KMS-11 (cell line): ENCODE results near the gene PHACTR1.

ENCODE experiments used
- H2AFZ ChIP-seq: fragments of 200-600 bp; sonication (generic); 2 replicates; pipeline ENCODE4 v1.6.1; 2016; ENCODE audit warnings: antibody characterized with exemption, mixed run types, low read depth
- H3K27ac ChIP-seq: fragments of 200-600 bp; sonication (generic); 2 replicates; pipeline ENCODE4 v1.6.1; 2016; ENCODE audit warnings: mild to moderate bottlenecking, mixed run types
- H3K27me3 ChIP-seq: fragments of 200-600 bp; sonication (generic); 2 replicates; pipeline ENCODE4 v1.6.1; 2017; ENCODE audit warnings: mild to moderate bottlenecking, low read depth, mixed run types, moderate library complexity; ENCODE audit not compliant: insufficient read depth
- H3K36me3 ChIP-seq: fragments of 200-600 bp; sonication (generic); 2 replicates; pipeline ENCODE4 v1.6.1; 2017; ENCODE audit warnings: mild to moderate bottlenecking, mixed run types; ENCODE audit not compliant: insufficient read depth
- H3K4me1 ChIP-seq: fragments of 200-600 bp; sonication (generic); 2 replicates; pipeline ENCODE4 v1.6.1; 2016; ENCODE audit warnings: mild to moderate bottlenecking, low read depth, mixed run types; ENCODE audit not compliant: poor library complexity, severe bottlenecking
- H3K4me2 ChIP-seq: fragments of 200-600 bp; sonication (generic); 2 replicates; pipeline ENCODE4 v1.7.0; 2016; ENCODE audit warnings: mild to moderate bottlenecking, mixed run types
- H3K4me3 ChIP-seq: fragments of 200-600 bp; sonication (generic); IDR thresholded peaks from 2 replicates; pipeline ENCODE4 v1.6.1; 2017; ENCODE audit warnings: low read depth, low read length, mixed read lengths; ENCODE audit not compliant: insufficient read depth
- H3K79me2 ChIP-seq: fragments of 200-600 bp; sonication (generic); 2 replicates; pipeline ENCODE4 v1.6.1; 2016; ENCODE audit warnings: low read depth, mixed run types; ENCODE audit not compliant: insufficient read depth
- H3K9ac ChIP-seq: fragments of 200-600 bp; sonication (generic); 2 replicates; pipeline ENCODE4 v1.6.1; 2016; ENCODE audit warnings: mild to moderate bottlenecking, mixed run types
- H4K20me1 ChIP-seq: fragments of 200-600 bp; sonication (generic); 2 replicates; pipeline ENCODE4 v1.6.1; 2016; ENCODE audit warnings: mild to moderate bottlenecking, mixed run types; ENCODE audit not compliant: insufficient read depth
- CTCF ChIP-seq: fragments of 200-600 bp; sonication (generic); conservative IDR thresholded peaks from 2 replicates; pipeline ENCODE4 v1.6.1; 2017; ENCODE audit warnings: low read depth, mild to moderate bottlenecking, antibody characterized with exemption, low read length, moderate library complexity, mixed read lengths

Gene PHACTR1

DNA sequence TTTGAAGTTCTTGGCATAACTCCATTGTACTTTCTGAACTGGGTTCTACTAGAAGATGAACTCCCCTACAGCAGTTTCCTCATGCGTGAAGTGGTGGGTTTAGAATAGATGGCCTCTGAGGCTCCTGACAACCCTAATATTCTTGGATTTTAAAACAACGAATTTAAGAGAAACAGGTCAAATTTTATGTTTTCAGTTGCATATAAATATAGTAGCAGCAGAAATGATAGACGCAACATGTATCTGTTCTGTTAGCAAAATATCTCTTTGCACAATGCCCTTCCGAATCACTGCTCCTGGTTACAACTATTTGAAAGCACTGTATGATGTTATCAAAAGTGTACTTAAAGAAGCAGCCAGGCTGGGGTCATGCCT, 364.6 kb downstream of the PHACTR1 start:
- Histone ChIP-seq H3K4me1 (no peaks in the 10 kb centered on the region), H4K20me1 (no peaks in the 10 kb centered on the region), H3K36me3 (no peaks in the 10 kb centered on the region), H3K4me2 (no peak overlapping the region), H3K4me3 (no peak overlapping the region), H2AFZ (no peak overlapping the region), H3K27ac (no peak overlapping the region), H3K27me3 (no peaks in the 10 kb centered on the region; the same call in 1 of the 2 replicates), H3K79me2 (no peaks in the 10 kb centered on the region), H3K9ac (no peak overlapping the region)
- TF ChIP-seq CTCF, result no peak

- Histone ChIP-seq H2AFZ (no peak overlapping the region), H3K79me2 (no peaks in the 10 kb centered on the region), H4K20me1 (no peaks in the 10 kb centered on the region), H3K27me3 (no peaks in the 10 kb centered on the region; the same call in 1 of the 2 replicates), H3K4me2 (no peak overlapping the region), H3K9ac (no peak overlapping the region), H3K27ac (no peak overlapping the region), H3K4me1 (no peaks in the 10 kb centered on the region), H3K4me3 (no peak overlapping the region), H3K36me3 (no peaks in the 10 kb centered on the region)
- no peak for TF ChIP-seq CTCF
These were observed 372.9 kb downstream of the PHACTR1 start for GRCh38 chr6:13089296-13089994.

DNA sequence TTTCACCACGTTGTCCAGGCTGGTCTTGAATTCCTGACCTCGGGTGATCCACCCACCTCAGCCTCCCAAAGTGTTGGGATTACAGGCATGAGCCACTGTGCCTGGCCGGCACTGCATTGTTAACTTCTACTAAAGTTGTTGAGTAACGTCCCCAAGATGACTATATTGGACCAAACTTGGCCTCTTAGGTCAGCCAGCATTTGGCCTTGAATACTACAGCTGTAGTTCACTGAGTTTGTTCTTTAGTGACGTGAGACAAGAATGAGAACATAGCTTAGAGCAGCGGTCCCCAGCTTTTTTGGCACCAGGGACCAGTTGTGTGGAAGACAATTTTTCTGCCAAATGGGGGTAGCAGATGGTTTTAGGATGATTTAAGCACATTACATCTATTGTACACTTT, 374.6 kb downstream of the PHACTR1 start:
- Histone ChIP-seq H3K36me3 (no peaks in the 10 kb centered on the region), H2AFZ (no peak overlapping the region), H3K79me2 (no peaks in the 10 kb centered on the region), H3K27me3 (no peaks in the 10 kb centered on the region), H3K9ac (no peak overlapping the region), H3K4me2 (no peak overlapping the region), H3K27ac (no peak overlapping the region), H4K20me1 (no peaks in the 10 kb centered on the region), H3K4me1 (no peaks in the 10 kb centered on the region), H3K4me3 (no peak overlapping the region)
- no peak for TF ChIP-seq CTCF

GRCh38 chr6:13094781-13095425, 378.3 kb downstream of the PHACTR1 start:
- Histone ChIP-seq H3K9ac (no peak overlapping the region), H3K36me3 (no peaks in the 10 kb centered on the region), H3K79me2 (no peaks in the 10 kb centered on the region), H4K20me1 (no peaks in the 10 kb centered on the region), H3K4me3 (no peak overlapping the region), H3K4me2 (no peak overlapping the region), H3K27ac (no peak overlapping the region), H3K4me1 (no peaks in the 10 kb centered on the region), H3K27me3 (no peaks in the 10 kb centered on the region; the same call in 1 of the 2 replicates), H2AFZ (no peak overlapping the region)
- no peak for TF ChIP-seq CTCF
